Measurements from ENCODE around the gene SORBS1. TPM values are rescaled to one million over a fixed set of nuclear protein-coding genes. Genes with fewer than 3 reads are reported as not detected.

SORBS1 gene
- total RNA-seq, 1 donor from 2014 or later = 703 TPM

- ATAC-seq (no peak), DNase-seq (no peak)
- intact Hi-C loops (cut with micrococcal nuclease) = no loop called here
Measured at GRCh38 chr10:95524358-95525032, 36.7 kb downstream of the SORBS1 start.

GRCh38 chr10:95522117-95522516, 39.1 kb downstream of the SORBS1 start:
- intact Hi-C loops (cut with micrococcal nuclease) = no loop called here

DNA sequence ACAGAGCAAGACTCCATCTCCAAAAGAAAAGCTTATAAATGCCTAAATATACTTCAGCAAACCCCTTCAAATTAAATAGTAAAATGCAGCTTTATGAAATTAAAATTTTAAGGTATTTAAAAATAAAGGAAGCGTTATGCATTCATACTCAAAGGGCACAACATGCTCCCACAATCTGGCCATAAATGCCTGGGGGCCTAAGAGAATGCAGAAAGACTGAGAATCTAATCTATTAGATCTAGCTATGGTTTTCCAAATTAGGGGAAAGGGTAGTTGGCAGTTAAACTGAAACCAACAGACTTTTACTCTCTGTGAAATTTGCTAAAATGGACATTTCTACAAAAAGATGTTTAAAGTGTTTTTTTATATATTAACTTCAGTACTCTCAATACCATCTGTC, 40.6 kb downstream of the SORBS1 start:
- intact Hi-C loops (cut with micrococcal nuclease) = no loop called here
- no peak for DNase-seq
- ATAC-seq = no peak

More at GRCh38 chr10:95522117-95522516, 39.1 kb downstream of the SORBS1 start:
- ATAC-seq = no peak
- no peak for DNase-seq

DNA sequence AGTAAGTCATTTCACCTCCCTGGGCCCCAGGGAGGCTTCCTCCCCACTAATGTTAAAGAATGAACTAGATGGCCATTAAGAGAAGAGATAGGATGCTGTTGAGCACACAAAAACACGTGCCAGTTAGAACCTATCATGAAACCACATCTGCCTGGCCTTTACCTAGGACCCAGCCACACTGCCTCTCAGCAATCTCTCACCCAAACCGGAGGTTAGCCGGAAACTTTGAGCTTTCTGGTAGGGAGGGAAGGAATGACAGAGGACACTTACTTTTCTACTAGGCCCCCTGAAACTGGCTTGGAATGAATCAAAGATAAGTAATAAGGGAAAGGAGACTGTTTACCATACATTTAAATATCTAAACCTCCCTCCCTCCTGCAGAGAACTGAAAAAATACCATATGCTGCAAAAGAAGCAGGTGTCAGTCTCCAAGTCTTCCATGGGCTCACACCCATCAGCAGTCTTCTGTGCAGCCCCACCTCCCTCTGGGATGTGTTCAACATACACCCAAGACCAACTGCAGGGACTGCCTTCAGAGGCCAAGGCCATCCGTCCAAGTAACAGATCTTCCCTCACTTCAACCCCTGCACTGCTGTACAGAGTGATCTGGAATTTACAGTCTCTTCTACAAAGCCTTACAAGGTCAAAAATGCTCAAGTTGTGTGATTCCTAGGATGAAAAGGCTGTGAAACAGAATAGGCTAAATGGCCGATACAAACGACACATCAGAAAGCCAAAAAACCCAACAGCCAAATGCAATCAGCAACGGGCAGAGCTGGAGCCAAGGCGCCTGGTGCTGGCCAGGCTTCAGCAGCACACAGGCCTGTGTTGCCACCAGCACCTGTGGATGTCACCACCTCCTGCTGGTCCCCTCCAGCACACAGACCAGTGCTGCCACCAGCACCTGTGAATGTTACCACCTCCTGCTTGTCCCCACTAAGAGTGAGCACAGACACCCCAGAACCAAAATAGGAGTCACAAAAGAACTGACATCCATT, 42.4 kb downstream of the SORBS1 start:
- intact Hi-C loops (cut with micrococcal nuclease) = no loop called here
- ATAC-seq = peak; percentile 87
- peak; percentile 82 for DNase-seq

DNA sequence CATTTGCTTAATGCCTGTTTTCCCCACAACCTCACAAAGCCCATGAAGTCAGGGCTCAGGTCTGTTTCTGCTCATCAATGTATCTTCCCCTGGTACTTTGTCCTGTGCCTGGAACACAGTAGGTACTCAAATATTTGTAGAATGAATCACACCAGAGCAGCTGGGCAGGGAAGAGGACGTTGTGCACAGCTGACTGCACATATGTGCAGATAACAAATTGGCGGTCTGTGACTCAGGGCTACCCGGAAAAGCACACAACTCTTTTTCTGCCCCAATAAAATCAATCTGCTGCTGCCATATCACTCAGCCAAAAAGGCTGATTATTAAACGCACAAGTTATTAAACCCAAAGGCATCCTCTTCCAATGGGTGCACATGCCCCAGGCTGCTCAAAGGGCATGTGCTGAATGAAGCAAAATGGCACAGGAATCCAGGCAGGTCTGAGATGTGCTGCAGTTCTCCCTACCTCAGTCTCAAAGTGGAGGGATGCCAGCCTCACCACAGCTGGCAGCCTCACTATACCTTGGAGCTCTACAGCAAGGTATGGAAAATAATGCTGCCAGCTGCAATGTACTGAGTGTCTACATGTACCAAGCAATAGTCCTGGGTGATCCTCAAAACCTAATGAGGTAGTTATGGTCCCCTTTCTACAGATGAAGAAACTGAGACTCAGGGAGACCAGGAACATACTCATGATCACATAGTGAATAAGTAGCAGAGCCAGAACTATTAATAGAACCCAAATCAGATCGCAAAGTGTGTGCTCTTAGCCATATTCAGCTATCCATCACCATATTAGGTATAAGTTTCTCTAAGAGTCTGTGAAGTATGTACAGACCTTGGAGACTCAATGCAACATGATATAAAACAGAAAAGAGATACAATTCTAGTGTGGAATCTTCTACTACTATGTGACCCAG, 43.4 kb downstream of the SORBS1 start:
- intact Hi-C loops (cut with micrococcal nuclease) = no loop called here
- ATAC-seq (peak; percentile 28), DNase-seq (no peak)

GRCh38 chr10:95516774-95517373, 44.3 kb downstream of the SORBS1 start:
- intact Hi-C loops (cut with micrococcal nuclease) = no loop called here
- DNase-seq (no peak), ATAC-seq (no peak)

DNA sequence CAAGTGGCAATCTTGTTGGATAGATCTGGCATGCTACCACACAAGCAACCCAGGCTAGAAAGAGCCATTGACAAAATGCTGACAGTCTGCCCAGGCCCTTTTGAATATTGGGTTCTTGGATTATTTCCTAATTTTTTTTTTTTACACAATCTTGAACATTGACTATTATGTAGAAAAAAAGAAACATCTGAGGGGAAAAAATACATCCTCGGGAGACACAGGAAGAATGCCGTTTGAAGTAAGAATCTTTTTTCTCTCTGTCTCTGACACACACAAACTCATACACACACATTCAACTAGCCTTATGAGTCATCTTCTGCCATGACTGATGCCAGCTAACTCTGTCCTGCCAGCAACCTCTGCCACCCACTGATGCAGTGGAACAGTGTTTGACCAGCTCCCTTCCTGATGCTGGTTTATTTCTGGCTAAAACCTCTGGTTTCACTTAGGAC, 47.2 kb downstream of the SORBS1 start:
- DNase-seq (no peak), ATAC-seq (peak; percentile 70)
- intact Hi-C loops (cut with micrococcal nuclease) = no loop called here

- DNase-seq (no peak), ATAC-seq (peak; percentile 2)
- intact Hi-C loops (cut with micrococcal nuclease) = no loop called here
Measured at GRCh38 chr10:95513008-95513589, 48.1 kb downstream of the SORBS1 start.

DNA sequence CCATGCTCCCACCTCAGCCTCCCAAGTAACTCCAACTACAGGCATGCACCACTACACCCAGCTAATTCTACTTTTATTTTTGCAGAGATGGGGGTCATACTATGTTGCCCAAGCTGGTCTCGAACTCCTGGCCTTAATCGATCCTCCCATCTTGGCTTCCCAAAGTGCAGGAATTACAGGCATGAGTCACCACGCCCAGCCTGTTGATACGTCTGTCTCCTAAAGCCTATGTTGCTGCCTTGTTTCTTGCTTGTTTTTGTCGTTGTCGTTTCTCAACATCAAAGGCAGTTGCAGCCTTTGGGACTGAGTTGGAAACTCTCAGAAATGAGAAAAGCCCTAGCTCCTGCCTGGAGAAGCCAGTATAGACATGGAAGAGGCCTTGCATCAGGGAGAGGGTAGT, 49.9 kb downstream of the SORBS1 start:
- ATAC-seq (no peak), DNase-seq (no peak)
- intact Hi-C loops (cut with micrococcal nuclease) = no loop called here

- intact Hi-C loops (cut with micrococcal nuclease) = no loop called here
- no peak for DNase-seq
- ATAC-seq = no peak
Measured at GRCh38 chr10:95509251-95509650, 51.9 kb downstream of the SORBS1 start.

GRCh38 chr10:95508730-95509129, 52.4 kb downstream of the SORBS1 start:
- ATAC-seq = peak; percentile 72
- no peak for DNase-seq
- intact Hi-C loops (cut with micrococcal nuclease) = no loop called here

- ATAC-seq (no peak), DNase-seq (no peak)
- intact Hi-C loops (cut with micrococcal nuclease) = no loop called here
Measured at GRCh38 chr10:95506056-95506737, 55.0 kb downstream of the SORBS1 start.

- DNase-seq = no peak
- intact Hi-C loops (cut with micrococcal nuclease) = no loop called here
- no peak for ATAC-seq
Measured at GRCh38 chr10:95505641-95506040, 55.5 kb downstream of the SORBS1 start.

GRCh38 chr10:95505084-95505610, 56.0 kb downstream of the SORBS1 start:
- ATAC-seq (no peak), DNase-seq (no peak)
- intact Hi-C loops (cut with micrococcal nuclease) = no loop called here

DNA sequence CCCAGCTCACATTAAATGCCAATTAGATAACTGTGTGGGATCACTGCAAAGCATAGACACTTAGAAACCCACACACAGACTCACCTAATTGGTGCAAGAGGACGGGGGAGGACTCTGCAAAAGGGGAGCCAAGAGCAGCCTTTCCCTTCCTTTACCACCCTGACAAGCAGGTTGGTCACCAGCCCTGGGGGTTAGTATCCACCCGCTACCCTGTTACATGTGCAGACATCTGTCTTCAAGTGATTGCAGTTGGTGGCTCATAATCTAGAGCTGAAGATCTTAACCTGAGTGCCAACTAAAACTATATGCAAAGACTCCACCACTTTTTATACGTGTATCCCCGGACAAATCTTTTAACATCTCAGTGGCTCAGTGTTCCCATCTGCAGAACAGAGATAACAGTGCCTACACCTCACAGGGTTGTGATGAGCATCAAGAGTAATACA, 56.9 kb downstream of the SORBS1 start:
- no peak for DNase-seq
- intact Hi-C loops (cut with micrococcal nuclease) = no loop called here
- no peak for ATAC-seq

GRCh38 chr10:95503526-95503925, 57.6 kb downstream of the SORBS1 start:
- ATAC-seq (no peak), DNase-seq (no peak)
- intact Hi-C loops (cut with micrococcal nuclease) = no loop called here

DNA sequence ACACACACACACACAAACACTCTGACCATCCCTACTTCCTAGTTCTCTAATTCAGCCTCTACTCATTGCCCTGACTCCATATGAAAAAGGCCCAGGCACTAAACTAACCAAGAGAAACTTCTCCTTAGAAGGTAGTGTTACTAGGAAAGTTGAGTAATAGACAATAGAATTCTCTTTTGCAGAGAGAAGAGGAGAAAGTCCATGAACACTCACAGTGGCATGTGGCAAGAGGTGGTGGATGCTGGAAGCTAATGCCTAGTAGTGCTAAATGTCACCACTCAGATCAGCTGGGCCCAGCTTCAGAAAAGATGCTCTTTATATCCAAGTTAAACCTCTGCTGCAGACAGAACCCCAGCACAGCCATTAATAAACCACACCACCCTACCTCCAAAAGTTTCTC, 58.2 kb downstream of the SORBS1 start:
- intact Hi-C loops (cut with micrococcal nuclease) = no loop called here
- DNase-seq (no peak), ATAC-seq (peak; percentile 28)

DNA sequence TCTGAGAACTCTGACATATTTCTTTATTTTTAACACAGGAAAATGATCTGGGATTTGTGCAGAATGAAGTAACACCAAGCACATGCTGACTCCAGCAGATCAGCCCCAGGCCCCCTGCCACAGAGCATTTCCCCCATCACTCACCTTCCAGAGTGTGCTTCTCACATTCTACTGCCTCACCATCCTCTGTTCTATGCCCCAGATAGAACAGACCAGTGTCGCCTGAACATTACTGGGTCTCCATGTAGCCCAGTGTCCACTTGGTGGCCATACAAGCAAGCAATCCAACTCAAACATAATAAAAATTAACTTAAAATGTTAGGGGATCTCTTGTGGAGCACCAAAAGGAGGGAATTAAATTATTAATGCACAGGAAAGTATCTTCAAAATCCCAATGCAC, 58.8 kb downstream of the SORBS1 start:
- intact Hi-C loops (cut with micrococcal nuclease) = no loop called here
- ATAC-seq (no peak), DNase-seq (no peak)

All from left ventricle myocardium superior (tissue), 1 donor.